GM21529 (cell line): Measurements from ENCODE around the gene CNGB1.
"Not testable (repeated sequence)": the region's sequence is repeated elsewhere in the genome, so short reads cannot be mapped to it uniquely, and the experiment has no call there.

Experiments used
- ATAC-seq: cut with Tn5 transposase; IDR thresholded peaks from one replicate; pipeline ENCODE4 v1.9.1; 2021; ENCODE audit not compliant: unreplicated experiment

Gene CNGB1

DNA sequence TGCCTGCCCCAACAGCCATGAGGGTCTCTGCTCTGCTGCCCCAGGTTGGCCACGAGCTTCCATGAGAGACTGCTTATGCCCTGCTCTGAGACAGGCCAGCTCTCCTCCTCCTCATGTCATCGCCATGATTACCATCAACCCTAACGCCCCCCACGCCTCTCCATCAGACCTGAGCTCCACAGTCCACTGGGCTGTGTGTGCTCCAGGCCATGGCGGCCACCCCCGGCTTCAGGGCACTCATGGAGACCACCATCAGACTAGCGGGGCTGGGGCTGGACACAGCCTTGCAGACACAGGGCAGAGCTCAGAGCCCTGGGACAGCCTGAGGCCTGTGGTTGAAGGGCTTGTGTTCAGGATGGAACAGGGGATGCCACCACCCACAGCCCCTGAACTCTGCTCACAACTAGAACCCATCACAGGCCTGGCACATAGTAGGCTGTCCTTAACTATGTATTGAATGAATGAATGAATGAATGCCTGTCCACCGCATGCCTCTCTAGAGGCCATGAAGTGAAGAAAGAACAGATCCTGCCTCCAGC, 14.6 kb downstream of the CNGB1 start:
- ATAC-seq: no peak

- ATAC-seq: no peak
Observed at GRCh38 chr16:57955572-57956188, 15.2 kb downstream of the CNGB1 start.

- no peak for ATAC-seq
Observed at GRCh38 chr16:57953857-57954256, 17.1 kb downstream of the CNGB1 start.

GRCh38 chr16:57952909-57953308, 18.0 kb downstream of the CNGB1 start:
- no peak for ATAC-seq

DNA sequence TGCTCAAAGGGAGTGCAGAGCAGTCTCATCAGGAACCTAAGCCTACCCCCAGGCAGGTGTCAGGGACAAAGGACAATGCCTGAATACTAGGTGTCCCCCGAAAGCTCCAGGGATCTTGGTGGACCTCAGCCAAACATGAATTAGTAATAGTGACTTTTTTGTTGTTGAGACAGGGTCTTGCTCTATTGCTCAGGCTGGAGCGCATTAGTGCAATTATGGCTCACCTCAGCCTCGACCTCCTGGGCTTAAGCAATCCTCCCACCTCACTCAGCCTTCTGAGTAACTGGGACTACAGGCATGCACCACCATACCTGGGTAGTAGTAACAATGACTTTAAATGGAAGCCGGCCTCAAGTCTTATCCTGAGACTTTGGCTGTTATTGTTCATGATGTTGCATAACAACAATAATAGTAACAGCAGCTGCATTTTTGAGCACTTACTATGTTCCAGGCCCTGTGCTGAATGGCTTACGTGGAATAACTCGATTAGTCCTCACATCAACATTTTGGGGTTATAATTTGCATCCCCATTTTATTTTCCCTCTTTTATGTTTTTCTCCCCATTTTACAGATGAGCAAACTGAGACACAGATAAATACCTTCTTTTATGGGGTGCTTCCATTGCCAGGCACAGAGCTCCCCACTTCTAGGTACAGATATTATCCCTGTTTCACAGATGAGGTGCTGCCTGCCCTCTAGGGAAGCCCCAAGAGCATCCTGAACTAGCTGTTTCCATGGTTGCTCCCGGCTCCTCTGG, 19.5 kb downstream of the CNGB1 start:
- no peak for ATAC-seq

DNA sequence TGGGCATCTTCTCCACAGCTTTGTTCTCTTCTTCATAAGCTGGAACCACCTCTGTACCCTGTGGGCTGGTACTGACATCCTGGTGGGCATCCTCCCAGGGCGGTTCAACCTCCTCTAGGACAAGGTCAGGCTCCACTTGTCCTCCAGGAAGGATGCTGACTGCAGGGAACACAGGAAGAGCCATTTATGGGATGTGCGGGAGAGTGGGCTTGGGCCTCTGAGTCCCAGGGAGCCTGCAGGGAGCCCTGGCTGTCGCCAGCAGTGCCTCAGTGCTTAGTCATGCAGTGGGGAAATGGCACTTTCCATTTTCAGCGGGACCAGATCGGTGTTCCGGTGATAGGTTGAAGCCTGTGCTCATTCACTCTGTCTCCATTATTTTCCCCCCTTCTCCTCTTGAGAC, 20.5 kb downstream of the CNGB1 start:
- no peak for ATAC-seq

DNA sequence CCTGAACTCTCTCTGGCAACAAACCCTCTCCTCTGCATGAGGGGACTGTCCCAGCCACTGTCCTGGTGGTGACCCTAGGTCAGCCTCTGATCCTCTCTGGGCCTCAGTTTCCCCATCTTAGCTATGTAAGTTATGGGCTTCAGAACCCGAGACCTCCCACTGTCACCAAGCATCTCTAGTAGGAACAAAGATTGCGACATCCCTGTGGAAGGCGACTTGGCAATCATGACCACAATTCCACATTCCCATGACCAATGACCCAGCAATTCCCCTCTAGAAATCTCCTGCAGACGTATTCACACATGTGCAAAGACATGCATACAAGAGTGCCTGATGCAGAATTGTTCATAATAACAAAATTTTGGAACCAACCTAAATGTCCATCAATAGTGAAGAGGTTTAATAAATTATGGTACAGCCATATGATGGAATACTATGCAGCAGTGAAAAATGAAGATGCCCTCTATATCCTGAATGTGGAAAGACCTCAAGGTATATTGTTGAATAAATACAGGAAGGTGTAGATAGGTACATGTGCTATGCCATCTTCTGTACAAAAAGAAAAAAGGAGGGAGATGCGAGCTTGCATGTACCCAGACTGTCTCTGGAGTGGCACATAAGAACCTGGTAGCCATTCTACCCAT, 21.2 kb downstream of the CNGB1 start:
- no peak for ATAC-seq

DNA sequence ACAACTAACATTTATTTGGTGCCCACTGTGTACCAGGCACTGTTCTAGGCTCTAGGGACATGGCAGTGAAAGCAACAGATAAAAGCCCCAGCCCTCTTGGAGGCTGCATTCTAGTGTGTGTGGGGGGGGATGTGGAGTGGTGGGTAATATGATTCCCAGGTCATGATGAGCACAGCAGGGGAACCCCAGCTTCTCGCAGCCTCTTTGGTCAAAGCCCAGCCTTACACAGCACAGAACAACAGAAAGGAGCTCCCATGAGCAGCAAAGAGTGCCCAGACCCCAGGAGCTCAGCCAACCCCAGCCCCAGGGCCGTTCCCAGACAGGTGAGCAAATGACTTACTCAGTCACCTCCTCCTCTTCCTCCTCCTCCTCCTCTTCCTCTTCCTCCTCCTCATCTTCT, 21.9 kb downstream of the CNGB1 start:
- no peak for ATAC-seq

- ATAC-seq: no peak
Observed at GRCh38 chr16:57948027-57948426, 22.9 kb downstream of the CNGB1 start.

- ATAC-seq: no peak
Observed at GRCh38 chr16:57947261-57947660, 23.7 kb downstream of the CNGB1 start.

DNA sequence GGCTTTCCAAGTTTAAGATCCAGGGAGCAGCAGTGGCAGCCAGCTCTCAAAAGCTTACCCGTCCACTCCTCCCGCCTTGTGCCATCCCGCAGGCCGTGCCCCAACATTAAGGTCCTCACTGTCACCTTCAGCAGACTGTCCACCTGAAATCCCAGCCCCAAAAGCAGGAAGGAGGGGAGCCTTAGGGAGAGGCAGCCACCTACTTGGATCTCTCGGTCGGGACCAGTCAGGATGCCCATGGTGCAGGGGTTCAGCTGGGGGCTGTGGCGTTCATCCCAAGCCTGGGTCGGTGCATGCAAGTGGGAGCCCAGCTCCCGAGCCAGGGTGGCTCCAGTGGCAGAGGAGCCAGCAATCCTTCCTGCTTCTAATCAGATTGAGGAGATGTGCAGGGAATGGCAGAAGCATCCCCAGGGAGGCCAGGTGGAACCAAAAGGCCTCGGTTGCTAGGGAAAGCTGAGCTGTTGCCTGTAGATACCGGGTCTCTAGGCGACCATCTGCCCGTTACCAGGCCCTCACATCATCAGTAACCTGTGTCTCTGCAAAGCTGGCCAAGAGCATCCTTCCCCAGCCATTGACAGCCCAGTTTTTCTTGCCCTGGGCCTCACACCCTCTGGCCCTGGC, 24.6 kb downstream of the CNGB1 start:
- no peak for ATAC-seq

DNA sequence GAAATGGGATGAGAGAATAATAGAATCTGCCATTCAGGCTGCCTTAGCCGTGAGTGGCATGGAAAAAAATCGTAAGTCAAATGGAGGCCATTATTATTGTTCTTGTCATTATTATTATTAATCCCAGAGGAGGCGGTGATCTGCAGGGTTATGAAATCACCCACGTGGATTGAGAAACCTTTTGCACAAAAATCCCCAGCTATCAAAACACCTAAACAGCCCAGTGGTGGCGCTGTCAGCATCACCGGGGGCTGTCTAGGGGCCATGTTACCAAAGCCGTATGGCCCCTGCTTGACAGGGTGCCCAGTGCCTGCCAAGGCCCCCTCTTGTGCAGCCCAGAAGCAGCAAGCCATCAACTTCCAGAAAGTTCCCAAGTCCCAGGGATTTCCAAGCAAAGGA, 25.2 kb downstream of the CNGB1 start:
- ATAC-seq: no peak

DNA sequence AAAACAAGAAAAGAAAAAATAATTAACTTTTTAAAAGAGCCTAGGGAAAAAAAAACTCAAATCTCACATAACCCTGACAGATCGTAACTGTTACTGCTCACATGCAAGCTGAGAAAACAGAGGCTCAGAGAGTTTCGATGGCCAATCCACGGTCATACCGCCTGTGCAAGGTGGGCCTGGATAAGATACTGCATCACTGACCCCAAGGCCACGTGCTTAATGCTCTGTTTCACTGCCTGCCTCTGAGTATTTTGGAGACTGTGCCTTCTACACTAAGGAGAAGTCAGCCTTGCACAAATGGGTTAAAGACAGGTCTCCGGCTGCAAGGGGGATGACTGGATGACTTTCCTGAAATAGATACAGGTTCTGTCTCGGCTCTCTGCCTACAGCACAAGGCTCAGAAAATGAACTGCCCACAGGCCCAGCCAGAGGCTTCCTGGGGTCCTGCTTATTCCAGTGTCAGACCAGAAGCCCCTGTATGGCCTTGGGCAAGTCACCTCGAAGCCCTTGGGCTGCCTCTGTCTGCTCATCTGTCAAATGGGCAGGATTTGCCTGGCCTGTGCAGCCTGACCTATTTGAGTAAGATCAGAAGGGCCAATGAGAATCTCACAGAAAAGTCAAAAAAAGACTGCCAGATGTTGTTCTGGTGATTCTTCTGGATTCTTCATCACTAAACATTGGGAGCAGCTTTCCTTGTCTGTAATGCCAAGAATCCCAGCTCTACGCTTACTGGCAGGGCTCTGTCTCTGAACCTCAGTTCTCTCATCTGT, 25.8 kb downstream of the CNGB1 start:
- no peak for ATAC-seq

- ATAC-seq: not testable (repeated sequence)
Observed at GRCh38 chr16:57943381-57943780, 27.5 kb downstream of the CNGB1 start.

GRCh38 chr16:57941901-57942300, 29.0 kb downstream of the CNGB1 start:
- not testable (repeated sequence) for ATAC-seq

- no peak for ATAC-seq
Observed at GRCh38 chr16:57941016-57941664, 29.8 kb downstream of the CNGB1 start.

DNA sequence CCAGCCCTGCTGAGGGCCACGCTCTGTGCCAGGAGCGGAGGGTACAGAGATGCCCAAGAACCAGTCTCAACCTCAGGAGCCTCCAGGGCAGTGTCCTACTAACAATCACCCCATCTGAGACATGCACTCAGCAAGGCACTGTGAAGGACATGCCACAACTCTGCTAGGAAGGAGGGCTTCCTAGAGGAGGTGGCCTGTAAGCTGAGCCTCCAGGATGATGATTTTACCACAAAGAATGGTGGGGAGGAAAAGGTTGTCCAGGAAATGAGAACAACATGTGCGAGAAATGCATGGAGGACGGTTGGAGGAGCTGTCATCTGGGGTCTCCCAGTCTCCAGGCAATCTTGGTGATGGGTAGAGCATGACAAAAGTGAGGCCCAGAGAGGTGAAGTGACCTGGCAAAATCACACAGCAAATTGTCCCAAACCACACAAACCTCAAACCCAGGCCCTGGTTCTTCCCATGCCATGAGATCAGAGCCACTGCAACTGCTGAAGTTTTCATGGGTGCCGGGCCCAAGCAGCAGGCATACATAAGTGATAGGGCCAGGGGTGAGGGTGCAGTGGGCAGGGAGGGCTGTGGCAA, 30.5 kb downstream of the CNGB1 start:
- no peak for ATAC-seq

DNA sequence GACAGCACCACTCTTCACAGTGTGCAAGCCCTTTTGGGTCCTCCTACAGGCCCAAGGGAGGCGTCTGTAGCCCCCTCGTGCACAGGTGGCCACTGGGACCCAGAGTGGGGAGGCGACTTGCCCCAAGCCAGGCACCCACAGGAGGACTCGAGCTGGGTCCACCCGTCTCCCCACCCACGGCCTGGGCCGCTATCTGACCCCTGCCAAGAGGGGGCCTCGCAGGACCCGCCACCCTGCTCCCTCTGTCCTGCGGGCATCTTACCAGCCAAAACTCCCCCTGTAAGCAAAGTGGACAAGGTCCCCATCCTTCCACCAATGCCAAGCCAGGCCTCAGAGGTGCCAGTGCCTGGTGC, 31.1 kb downstream of the CNGB1 start:
- no peak for ATAC-seq

DNA sequence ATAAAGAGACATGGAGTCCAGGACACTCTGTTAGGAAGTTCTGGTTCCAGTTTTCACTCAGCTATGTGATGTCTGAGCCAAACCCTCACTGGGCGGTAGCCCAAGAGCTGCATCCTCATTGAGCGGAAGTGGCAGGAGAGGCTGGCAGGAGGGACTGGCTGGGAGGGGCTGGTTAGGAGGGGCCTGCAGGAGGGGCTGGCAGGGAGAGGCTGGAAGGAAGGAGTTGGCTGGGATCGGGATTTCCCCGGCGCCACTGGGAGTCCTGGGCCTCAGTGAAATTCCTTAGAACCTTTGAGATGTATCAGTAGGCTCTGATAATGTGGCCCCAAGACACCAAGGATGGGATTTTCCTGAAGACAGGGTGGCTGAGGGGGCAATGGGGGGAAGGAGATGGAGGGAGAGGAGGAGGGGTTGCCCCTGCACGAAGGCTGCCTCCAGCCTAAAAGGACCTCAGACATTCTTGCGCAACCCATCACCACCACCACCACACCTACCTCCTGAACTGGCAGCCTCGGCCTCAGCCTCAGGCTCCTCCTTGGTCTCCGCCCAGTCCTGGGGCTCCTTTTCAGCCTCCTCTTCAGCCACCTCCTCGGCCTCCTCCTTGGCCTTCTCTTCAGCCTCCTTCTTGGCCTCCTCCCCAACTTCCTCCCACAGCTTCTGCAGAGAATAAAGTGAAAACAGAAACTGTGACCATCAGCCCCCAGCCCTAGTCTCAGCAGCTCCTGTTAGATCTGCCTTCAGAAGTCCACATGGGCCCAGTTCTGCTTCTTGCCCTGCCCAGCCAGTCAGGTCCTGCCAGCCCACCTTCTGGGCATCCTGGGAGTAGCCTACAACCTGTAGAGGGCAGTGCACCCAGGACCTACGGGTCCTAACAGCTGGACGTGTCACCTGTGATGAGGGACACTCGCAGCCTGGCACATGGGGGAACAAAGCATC, 31.7 kb downstream of the CNGB1 start:
- no peak for ATAC-seq
